HL-60 (cell line): ENCODE data around the gene FAIM.
"Not testable (repeated sequence)": the region's sequence is repeated elsewhere in the genome, so short reads cannot be mapped to it uniquely, and the experiment has no call there.

Source experiments
- DNase-seq, 2 experiments: peaks; one replicate each; pipeline ENCODE4 v3.0.0-alpha.2; 2010 to 2020; ENCODE audit warnings: low read depth in 1 of 2, low spot score in 1 of 2
- H3K27ac ChIP-seq: fragments of 250-450 bp; sonication (Bioruptor Pico); replicated peaks from 2 replicates; pipeline ENCODE4 v1.5.1; 2020; ENCODE audit warnings: mild to moderate bottlenecking, moderate library complexity
- H3K27me3 ChIP-seq: fragments of 250-450 bp; sonication (Bioruptor Pico); 2 replicates; pipeline ENCODE4 v1.5.1; 2021; ENCODE audit warnings: mild to moderate bottlenecking, moderate library complexity; ENCODE audit not compliant: insufficient read depth, poor library complexity, severe bottlenecking
- H3K4me3 ChIP-seq: replicated peaks from 2 replicates; pipeline ENCODE4 v1.5.1; 2011; ENCODE audit warnings: mild to moderate bottlenecking, control low read depth, low read length; ENCODE audit not compliant: insufficient read depth
- GABPA ChIP-seq: IDR thresholded peaks from 2 replicates; pipeline ENCODE4 v1.6.1; 2012; ENCODE audit warnings: low read depth
- POLR2AphosphoS5 ChIP-seq: IDR thresholded peaks from 2 replicates; pipeline ENCODE4 v1.6.1; 2012; ENCODE audit warnings: low read depth
- SPI1 ChIP-seq: IDR thresholded peaks from 2 replicates; pipeline ENCODE4 v1.6.1; 2012; ENCODE audit warnings: low read depth, mild to moderate bottlenecking, borderline replicate concordance
- TF ChIP-seq, protein P1 (sequence below): IDR thresholded peaks from one replicate; pipeline ENCODE4 v1.5.1; 2011; ENCODE audit warnings: low read length, control low read depth, inconsistent platforms; ENCODE audit not compliant: insufficient read depth
- TF ChIP-seq, protein P2 (sequence below): IDR thresholded peaks from 2 replicates; pipeline ENCODE4 v1.6.1; 2012; ENCODE audit warnings: low read depth; ENCODE audit not compliant: insufficient replicate concordance

The FAIM gene

DNA sequence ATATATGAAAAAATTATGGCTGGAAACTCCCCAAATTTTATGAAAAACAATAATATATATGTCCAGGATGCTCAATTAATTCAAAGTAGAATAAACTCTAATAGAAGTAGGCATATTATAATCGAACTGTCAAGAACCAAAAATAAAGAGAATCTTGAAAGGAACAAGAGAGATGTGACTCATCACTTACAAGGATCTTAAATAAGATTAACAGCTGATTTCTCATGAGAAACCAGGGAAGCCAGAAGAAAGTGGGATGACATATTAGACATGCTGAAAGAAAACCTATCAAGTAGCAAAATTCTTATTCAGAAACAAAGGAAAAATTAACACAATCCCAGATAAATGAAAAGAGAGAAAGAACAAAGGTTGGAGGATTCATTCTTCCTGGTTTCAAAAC lies 66.8 kb downstream of the FAIM start:
- Histone ChIP-seq H3K4me3 (no peak overlapping the region), H3K27ac (no peak overlapping the region), H3K27me3 (no peaks in the 10 kb centered on the region)
- no peak for DNase-seq
- TF ChIP-seq SPI1 (no peak), POLR2AphosphoS5 (no peak), GABPA (no peak)
- TF ChIP-seq, protein P1, sequence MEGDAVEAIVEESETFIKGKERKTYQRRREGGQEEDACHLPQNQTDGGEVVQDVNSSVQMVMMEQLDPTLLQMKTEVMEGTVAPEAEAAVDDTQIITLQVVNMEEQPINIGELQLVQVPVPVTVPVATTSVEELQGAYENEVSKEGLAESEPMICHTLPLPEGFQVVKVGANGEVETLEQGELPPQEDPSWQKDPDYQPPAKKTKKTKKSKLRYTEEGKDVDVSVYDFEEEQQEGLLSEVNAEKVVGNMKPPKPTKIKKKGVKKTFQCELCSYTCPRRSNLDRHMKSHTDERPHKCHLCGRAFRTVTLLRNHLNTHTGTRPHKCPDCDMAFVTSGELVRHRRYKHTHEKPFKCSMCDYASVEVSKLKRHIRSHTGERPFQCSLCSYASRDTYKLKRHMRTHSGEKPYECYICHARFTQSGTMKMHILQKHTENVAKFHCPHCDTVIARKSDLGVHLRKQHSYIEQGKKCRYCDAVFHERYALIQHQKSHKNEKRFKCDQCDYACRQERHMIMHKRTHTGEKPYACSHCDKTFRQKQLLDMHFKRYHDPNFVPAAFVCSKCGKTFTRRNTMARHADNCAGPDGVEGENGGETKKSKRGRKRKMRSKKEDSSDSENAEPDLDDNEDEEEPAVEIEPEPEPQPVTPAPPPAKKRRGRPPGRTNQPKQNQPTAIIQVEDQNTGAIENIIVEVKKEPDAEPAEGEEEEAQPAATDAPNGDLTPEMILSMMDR: no peak
- TF ChIP-seq, protein P2, sequence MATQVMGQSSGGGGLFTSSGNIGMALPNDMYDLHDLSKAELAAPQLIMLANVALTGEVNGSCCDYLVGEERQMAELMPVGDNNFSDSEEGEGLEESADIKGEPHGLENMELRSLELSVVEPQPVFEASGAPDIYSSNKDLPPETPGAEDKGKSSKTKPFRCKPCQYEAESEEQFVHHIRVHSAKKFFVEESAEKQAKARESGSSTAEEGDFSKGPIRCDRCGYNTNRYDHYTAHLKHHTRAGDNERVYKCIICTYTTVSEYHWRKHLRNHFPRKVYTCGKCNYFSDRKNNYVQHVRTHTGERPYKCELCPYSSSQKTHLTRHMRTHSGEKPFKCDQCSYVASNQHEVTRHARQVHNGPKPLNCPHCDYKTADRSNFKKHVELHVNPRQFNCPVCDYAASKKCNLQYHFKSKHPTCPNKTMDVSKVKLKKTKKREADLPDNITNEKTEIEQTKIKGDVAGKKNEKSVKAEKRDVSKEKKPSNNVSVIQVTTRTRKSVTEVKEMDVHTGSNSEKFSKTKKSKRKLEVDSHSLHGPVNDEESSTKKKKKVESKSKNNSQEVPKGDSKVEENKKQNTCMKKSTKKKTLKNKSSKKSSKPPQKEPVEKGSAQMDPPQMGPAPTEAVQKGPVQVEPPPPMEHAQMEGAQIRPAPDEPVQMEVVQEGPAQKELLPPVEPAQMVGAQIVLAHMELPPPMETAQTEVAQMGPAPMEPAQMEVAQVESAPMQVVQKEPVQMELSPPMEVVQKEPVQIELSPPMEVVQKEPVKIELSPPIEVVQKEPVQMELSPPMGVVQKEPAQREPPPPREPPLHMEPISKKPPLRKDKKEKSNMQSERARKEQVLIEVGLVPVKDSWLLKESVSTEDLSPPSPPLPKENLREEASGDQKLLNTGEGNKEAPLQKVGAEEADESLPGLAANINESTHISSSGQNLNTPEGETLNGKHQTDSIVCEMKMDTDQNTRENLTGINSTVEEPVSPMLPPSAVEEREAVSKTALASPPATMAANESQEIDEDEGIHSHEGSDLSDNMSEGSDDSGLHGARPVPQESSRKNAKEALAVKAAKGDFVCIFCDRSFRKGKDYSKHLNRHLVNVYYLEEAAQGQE: no peak

DNA sequence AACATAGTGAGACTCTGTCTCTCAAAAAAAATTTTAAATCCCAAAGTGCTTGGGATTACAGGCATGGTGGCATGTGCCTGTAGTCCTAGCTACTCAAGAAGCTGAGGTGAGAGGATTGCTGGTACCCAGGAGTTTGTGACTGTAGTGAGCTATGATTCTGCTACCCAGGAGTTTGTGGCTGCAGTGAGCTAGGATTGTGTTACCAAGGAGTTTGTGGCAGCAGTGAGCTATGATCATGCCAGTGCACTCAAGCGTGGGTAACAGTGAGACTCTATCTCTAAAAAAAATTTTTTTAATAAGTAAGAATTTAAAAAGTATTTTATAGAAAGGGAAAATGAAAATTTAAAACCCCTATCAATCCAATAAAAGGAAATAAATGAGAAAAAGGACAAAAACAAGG lies 69.5 kb downstream of the FAIM start:
- Histone ChIP-seq H3K4me3 (no peak overlapping the region), H3K27me3 (no peaks in the 10 kb centered on the region), H3K27ac (no peak overlapping the region)
- DNase-seq: no peak
- TF ChIP-seq, protein P1: no peak
- TF ChIP-seq GABPA (no peak), POLR2AphosphoS5 (no peak), SPI1 (no peak)
- TF ChIP-seq, protein P2: no peak

DNA sequence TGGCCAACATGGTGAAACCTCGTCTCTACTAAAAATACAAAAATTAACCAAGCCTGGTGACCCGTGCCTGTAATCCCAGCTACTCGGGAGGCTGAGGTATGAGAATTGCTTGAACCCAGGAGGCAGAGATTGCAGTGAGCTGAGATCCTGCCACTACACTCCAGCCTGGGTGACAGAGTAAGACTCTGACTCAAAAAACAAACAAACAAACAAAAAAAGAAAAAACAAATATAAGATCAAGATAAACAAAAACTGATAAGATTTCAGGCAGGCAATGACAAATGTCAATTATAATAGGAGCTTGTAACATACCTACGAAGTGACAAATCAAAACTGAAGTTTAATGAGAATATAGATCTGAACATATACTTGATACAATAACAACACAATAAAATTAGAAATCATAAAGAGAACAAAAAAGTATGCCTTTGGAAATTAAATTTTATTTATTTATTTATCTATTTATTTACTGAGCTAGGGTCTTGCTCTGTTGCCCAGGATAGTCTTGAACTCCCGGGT lies 70.4 kb downstream of the FAIM start:
- no peak for DNase-seq
- no peak overlapping the region for H3K27ac ChIP-seq
- no peaks in the 10 kb centered on the region for H3K27me3 ChIP-seq
- H3K4me3 ChIP-seq: no peak overlapping the region
- TF ChIP-seq GABPA: no peak
- TF ChIP-seq, protein P1: no peak
- TF ChIP-seq, protein P2: no peak
- TF ChIP-seq SPI1: no peak
- no peak for TF ChIP-seq POLR2AphosphoS5

DNA sequence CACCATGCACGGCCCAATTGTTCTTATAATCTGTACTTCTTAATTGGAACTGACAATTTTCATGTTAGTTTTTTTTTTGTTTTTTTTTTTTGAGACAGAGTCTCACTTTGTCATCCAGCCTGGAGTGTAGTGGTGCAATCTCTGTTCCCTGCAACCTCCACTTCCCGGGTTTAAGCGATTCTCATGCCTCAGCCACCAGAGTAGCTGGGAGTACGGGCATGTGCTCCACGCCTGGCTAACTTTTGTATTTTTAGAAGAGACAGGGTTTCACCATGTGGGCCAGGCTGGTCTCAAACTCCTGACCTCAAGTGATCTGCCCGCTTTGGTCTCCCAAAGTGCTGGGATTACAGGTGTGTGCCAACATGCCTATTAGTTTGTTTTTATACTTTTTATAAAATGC lies 72.4 kb downstream of the FAIM start:
- H3K4me3 ChIP-seq, H3K27ac ChIP-seq, DNase-seq, H3K27me3 ChIP-seq: not testable (repeated sequence)
